Medulla oblongata (tissue), 1 donor: Measurements from ENCODE around the gene MED27.
A peak's percentile ranks its signal among the peaks of the same experiment; 100 is the strongest.

Experiments
- DNase-seq: peaks from one replicate; pipeline ENCODE4 v3.0.0-alpha.2; 2015; ENCODE audit errors: extremely low spot score

Gene MED27

GRCh38 chr9:131965103-131965502, 114.6 kb downstream of the MED27 start:
- DNase-seq, result no peak

DNA sequence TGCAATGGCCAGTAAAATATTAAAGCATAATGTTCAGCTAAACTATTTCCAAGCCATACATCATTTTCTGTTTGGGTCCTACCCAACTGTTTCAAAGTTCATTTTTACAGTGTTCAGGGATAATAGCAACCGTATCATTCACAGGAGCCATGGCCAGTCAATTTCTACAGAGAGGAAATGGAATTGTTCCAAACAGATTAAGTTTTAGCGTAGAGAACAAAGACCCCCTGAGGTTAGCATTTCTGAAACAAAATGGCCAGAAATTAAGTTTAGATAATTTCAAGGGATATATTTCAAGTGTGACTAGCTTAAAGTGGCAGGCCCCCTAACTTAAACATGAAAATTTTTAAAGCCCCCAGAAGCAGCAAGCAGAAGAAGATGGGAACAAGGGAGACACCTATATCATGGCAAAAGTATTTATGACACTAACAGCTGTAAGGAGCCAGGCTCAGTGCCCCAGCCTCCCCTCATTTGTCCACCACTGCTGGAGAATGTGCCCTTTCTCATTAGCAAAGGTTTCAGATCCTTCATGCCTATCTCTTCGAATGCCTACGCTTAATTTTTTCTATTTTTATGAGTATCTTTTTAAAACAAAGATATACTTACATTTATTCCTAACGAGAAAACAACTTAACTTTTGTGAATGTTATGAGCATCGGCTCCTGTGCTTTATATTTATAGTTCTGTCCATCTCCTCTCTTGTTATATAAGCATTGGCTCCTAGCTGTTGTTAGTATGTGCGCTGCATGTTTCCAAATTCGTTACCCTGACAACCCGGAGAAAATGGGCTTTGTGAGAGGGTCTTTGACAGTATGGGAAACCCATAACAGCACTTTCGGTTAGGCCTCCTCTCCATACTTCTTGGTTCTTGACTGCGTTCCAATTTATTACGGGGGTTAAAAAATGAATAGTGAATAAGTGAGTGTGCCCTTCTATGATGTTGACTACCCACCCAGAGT, 116.3 kb downstream of the MED27 start:
- no peak for DNase-seq

DNA sequence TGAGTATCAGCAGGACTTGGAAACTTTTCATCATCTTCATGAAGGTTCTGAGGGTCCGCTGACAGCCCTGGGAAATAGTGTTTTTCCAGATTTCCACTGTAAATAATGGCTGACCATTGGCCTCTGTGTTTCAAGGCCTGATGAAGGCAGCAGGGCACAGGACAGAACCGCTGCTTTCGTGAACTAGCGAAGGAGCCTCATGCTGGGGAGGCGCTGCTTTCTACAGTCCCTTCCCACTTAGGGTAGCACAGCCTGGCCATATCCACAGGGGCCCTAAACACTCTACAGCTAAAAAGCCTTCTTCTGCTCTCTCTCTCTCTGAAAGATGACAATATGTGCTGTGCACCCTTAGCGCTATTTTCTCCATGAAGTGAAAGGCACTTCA, 118.2 kb downstream of the MED27 start:
- DNase-seq, result no peak

DNA sequence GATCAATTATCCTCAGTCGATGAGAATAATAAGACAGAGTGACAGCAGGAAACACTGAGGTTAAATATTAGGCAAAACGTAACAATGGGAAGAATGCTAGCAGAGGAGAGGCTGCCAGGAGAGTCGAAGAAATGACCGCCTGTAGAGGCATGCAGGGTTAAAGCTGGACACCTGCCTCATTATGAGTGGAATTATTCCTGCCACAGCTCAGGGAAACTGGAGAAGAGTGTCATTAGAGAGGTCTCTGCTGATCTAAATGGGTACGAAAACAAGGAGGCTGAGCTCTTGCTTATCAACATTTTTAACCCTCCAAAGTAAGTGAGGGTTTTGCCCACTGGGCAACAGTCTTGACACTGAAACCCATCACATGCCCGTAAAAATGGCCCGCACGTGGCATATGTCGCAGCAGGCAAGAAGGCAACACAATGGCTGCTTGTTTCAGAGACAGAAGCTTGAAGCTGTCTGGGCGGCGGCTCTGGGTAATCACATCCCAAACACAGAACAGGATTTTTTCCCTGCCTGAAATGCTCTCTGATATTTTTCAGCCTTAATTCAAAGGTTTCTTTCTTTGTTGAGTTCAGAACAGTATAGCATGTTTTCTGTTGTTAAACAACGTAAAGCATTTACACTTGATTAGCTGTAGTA, 118.7 kb downstream of the MED27 start:
- peak; percentile 90 for DNase-seq

DNA sequence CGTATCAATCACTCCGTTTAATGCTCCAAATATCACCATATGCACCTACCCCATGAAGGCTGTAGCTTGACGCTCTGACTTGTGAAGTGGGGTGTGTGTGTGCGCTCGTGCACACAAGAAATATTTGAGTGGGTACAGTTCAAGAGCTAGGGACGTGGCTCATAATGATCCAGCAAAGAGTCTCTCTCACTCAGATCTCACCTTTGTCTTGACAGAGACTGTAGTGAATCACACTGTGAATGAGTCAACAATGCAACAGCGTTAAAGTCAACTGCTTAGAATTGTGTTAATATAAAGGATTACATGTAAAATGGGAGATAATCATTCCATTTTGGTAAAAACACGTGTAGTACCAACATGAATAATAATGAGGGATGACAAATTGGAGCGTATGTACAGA, 119.4 kb downstream of the MED27 start:
- no peak for DNase-seq

- DNase-seq, result no peak
These were observed 119.8 kb downstream of the MED27 start for GRCh38 chr9:131959887-131960286.

DNA sequence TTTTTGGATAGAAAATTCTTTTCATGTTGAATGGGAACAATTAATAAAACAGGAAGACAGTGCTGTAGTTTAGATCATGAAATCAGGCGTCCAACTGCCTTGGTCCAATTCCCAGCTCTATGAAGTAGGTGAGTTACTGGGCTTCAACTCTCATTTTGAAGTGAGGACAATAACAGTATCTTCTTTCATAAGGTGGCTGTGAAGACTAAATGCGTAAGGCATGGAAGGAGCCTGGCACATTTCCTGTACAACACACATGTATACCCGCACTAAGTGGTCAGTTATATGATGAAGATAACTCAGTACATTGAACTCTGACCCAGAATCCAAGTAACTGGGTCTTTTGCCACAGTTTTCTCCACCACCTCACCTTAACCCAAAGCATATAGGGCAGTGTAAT, 120.6 kb downstream of the MED27 start:
- DNase-seq, result no peak

- DNase-seq, result no peak
These were observed 125.4 kb downstream of the MED27 start for GRCh38 chr9:131954299-131954698.

GRCh38 chr9:131951905-131952304, 127.8 kb downstream of the MED27 start:
- DNase-seq, result peak; percentile 87

- no peak for DNase-seq
These were observed 128.5 kb downstream of the MED27 start for GRCh38 chr9:131951155-131951554.

GRCh38 chr9:131950487-131950886, 129.2 kb downstream of the MED27 start:
- no peak for DNase-seq

DNA sequence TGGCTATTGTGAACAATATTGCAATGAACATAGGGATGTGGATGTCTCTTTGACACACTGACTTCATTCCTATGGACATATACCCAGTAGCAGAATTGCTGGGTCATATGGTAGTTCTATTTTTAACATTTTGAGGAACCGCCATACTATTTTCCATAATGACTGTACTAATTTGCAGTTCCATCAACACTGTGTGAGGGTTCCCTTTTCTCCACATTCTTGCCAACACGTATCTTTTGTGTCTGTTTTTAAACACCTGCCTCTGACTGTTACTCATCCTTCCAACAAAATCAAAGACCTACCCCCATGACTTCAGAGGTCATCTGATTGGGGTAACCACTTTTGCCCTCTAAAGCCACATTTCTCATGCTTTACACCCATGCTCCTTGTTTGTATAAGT, 133.5 kb downstream of the MED27 start:
- no peak for DNase-seq

- no peak for DNase-seq
These were observed 136.3 kb downstream of the MED27 start for GRCh38 chr9:131943351-131943841.

- no peak for DNase-seq
These were observed 137.4 kb downstream of the MED27 start for GRCh38 chr9:131942146-131942720.

- no peak for DNase-seq
These were observed 142.2 kb downstream of the MED27 start for GRCh38 chr9:131937451-131937850.

DNA sequence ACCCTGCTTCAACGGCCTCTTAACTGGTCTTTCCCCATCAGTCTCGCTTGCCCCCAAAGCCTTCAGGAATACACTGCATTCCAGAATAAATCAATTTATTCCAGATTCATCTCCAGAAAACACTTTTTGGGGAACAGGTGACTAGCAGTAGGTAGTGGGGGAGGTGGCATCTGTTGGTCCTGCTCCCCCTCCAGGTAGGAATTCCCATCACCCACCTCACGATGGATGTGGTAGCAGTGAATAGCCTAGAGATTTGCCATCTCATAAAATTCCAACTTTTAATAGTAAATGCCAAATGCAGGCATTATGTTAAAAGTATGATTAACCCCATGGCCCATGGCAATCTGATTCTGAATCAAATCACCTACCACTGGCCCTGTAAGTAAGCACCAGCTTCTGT, 142.7 kb downstream of the MED27 start:
- DNase-seq, result no peak

GRCh38 chr9:131934673-131935072, 145.0 kb downstream of the MED27 start:
- no peak for DNase-seq

GRCh38 chr9:131927091-131927490, 152.6 kb downstream of the MED27 start:
- no peak for DNase-seq

DNA sequence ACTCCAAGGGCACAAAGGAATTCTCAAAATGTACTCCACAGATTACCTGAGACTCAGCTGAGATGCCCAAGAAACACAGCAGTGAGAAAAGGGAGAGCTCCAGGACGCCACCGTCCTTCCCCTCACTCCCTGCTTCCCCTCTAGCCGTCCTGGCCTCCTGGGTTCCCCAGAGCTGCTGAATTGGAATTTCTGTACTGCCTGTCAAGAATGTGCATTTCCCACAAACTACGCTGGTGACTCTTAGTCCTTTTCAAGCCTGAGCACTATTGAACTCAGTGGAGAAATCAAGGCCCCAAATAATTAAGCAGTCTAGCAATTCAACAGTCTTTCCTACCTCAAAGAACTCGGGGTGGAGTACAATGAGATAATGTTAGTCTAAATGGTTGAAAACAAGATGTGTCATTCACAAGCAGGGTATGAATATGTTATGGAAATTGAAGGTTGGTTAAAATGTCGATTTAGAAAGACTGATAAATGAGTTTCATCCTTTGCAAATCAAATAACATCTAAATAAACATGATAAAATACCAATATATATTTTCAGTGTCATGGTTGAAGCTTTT, 153.2 kb downstream of the MED27 start:
- DNase-seq, result no peak

DNA sequence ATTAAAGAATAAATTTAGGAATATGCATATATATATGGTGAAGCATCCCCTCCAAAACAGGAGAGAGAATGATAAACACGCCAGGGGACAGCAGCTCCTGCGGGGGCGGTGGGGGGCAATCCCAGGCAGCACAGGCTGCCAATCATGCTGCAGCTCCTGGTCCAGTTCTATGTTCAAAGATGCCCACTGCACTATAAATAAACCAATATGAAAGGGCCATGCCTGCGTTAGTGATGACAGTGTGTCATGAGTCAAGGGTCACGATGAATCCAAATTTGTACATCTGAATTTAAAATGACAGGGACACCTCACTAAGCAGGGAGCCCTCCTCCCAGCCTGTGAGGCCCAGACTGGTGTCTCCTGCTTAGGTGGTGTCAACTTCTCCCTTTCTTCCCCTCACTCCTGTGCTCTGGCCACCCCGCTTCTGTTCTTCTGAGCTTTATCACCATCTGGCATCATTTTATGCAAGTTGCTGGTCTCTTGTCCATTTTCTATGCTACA, 153.9 kb downstream of the MED27 start:
- DNase-seq, result no peak

GRCh38 chr9:131923766-131924165, 155.9 kb downstream of the MED27 start:
- DNase-seq, result no peak

DNA sequence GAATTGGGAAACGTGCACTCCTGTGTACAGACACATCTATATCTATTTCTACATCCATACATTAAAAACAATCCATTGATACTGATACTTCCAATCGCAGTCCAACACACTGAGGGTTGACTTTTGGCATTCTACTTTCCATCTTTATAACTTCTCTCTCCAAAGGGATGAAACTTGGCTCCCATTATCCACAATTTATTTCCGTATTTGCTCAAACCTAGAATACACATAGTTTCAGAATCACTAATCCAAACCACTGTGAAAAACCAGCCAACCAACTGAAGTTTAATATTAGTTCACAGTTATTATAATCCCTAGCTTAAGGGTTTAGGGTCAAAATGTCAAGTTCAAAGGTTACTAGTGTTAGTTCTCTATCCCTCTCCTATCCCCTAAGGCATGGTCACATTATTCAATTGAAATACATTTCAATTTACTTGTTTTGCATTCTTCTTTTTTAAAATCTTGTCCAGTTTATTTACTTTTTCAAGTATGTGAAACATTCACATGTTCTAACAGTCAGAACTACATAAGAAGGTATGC, 156.5 kb downstream of the MED27 start:
- DNase-seq, result no peak
